ENCODE results near the gene FBXO28.

Gene FBXO28

DNA sequence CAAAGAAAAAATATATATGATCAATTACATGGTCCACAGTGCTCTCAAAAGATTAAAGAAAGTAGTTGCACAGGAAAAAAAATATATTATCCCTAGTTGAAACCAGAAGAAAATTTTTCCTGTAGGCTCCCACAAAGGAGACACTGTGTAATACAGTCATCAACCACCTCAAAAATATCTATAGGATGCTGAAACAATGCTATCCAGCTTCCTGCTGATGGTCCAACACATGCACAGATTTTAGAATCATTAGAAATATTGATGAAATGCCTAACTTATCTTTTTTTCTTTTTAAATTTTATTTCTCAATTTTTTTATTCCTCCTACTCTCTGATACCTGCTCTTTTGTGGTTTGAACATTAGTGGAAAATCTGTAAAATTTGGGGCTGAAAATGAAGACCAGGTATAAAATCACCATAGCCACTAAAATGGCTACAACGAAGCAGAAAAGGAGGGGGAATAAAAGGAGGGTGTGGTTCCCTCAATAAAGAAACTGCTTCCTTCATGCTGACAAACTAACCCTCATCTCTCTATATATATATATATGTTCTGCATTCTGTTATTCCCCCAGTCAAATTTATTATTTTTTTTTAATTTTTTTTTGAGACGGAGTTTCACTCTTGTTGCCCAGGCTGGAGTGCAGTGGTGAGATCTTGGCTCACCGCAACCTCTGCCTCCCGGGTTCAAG is 28.3 kb upstream of the FBXO28 start:
- TF ChIP-seq, protein P1, sequence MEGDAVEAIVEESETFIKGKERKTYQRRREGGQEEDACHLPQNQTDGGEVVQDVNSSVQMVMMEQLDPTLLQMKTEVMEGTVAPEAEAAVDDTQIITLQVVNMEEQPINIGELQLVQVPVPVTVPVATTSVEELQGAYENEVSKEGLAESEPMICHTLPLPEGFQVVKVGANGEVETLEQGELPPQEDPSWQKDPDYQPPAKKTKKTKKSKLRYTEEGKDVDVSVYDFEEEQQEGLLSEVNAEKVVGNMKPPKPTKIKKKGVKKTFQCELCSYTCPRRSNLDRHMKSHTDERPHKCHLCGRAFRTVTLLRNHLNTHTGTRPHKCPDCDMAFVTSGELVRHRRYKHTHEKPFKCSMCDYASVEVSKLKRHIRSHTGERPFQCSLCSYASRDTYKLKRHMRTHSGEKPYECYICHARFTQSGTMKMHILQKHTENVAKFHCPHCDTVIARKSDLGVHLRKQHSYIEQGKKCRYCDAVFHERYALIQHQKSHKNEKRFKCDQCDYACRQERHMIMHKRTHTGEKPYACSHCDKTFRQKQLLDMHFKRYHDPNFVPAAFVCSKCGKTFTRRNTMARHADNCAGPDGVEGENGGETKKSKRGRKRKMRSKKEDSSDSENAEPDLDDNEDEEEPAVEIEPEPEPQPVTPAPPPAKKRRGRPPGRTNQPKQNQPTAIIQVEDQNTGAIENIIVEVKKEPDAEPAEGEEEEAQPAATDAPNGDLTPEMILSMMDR (IDR thresholded peaks at IDR 0.05; ENCODE audit: low read depth, low read length) = no peak
- no peak overlapping the region for H3K4me3 ChIP-seq (ENCODE audit: low read depth, low read length)

DNA sequence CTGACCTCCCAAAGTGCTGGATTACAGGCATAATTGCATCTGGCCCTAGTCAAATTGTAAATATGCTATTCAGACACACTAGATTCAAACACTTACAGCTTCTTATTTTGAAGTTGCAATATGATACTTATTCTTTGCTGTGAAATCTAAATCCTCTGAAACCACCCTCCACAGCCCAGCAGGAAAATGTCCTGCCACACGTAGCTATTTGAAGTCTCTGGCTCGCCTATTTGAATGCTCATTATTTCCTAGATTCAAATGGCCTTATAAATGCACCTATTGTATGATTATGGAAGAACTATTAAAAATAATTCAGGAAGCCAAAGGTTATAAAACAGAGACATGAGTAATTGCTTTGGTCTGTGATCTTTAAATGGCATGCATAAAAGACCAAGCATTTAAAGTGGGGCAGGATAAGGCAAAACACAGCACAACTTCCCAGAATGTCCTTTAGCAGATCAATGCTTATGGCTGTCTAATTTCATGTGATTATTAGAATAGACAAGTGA is 26.6 kb upstream of the FBXO28 start:
- H3K4me3 ChIP-seq (ENCODE audit: low read depth, low read length) = no peak overlapping the region
- TF ChIP-seq, protein P1 (IDR thresholded peaks at IDR 0.05; ENCODE audit: low read depth, low read length) = no peak

DNA sequence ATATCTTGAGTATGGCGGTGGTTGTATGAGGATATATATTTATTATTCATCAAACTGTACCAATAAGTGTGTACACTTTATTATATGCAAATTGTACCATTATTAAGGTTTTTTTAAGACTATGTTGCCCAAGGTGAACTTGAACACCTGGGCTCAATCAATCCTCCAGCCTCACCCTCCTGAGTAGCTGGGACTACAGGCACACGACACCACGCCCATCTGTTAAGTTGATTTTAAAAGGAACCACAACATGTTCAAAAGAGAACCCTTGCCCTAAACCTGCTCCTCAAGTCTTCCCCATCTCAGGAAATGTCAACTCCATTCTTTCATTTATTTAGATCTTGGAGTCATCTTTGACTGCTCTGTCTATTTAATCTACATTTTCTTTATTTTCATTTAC is 24.3 kb upstream of the FBXO28 start:
- TF ChIP-seq, protein P1 (IDR thresholded peaks at IDR 0.05; ENCODE audit: low read depth, low read length) = no peak
- H3K4me3 ChIP-seq (ENCODE audit: low read depth, low read length) = no peak overlapping the region

DNA sequence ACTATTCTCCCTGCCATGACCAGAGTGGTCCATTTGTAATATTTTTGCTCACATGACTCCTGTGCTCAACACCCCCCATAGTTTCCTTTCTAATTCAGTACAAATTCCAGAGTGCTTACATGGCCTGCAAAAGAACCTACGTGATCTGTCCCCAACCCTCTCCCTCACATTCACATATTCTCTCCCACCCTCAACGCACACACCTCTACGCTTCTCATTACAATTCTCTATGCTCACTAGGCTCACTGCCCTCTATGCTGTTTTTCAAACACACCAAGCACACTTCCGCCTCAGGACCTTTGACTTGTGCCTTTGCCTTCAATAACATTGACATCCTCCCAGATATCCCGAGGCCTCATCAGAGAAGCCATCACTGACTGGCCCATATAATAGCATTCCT is 23.8 kb upstream of the FBXO28 start:
- H3K4me3 ChIP-seq (ENCODE audit: low read depth, low read length) = no peak overlapping the region
- TF ChIP-seq, protein P1 (IDR thresholded peaks at IDR 0.05; ENCODE audit: low read depth, low read length) = no peak

DNA sequence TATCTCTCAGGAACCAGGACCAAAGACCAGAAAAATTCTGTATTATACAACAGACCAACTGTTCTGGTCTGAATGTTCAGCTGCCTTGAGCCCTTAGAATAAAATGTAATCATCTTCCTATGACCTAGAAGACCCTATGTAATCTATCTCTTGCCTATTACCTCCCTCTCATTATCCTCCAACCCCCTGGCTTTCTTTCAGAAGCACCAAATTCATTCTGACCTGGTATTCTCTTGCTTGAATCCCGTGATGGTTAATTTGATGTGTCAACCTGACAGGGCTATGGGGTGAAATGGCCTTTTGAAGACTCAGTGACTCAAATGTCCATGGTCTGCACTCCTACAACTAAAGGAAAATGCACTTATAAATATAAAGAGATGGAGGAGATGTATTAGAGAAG is 21.8 kb upstream of the FBXO28 start:
- no peak overlapping the region for H3K4me3 ChIP-seq (ENCODE audit: low read depth, low read length)
- TF ChIP-seq, protein P1 (IDR thresholded peaks at IDR 0.05; ENCODE audit: low read depth, low read length) = no peak

DNA sequence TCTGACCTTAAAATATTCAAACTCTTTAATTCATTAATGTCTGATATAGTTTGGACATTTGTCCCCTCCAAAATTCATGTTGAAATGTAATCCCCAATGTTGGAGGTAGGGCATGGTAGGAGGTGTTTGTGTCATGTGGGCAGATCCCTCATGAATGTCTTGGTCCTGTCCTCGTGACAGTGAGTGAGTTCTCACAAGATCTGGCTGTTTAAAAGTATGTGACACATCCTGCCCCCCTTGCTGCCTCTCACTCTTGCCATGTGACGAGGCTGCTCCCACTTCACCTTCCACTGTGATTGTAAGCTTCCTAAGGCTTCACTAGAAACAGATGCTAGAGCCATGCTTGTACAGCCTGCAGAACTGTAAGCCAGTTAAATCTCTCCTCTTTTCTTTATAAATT is 21.3 kb upstream of the FBXO28 start:
- no peak overlapping the region for H3K4me3 ChIP-seq (ENCODE audit: low read depth, low read length)
- TF ChIP-seq, protein P1 (IDR thresholded peaks at IDR 0.05; ENCODE audit: low read depth, low read length) = no peak

DNA sequence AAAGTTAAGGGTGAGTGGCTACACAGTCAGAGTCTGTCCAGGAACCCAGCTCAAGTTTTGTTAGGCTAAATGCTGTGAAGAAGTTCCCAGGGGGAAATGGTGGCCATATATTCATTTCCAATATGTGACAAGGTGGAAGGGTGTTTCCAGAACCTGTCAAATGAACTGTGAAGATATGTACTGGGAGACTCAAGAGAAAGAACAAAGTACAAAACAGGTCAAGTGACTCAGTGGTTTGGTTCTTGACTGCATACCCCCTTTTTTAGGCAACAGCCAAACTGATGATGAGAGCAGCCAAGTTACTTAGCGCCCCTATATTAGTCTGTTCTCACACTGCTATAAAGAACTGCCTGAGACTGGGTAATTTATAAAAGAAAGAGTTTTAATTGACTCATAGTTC is 18.6 kb upstream of the FBXO28 start:
- H3K4me3 ChIP-seq (ENCODE audit: low read depth, low read length) = no peak overlapping the region
- TF ChIP-seq, protein P1 (IDR thresholded peaks at IDR 0.05; ENCODE audit: low read depth, low read length) = no peak
